GM21360 (cell line): ENCODE measurements around the gene KIRREL3.
"Not testable (repeated sequence)": the region's sequence is repeated elsewhere in the genome, so short reads cannot be mapped to it uniquely, and the experiment has no call there.

ENCODE experiments used
- ATAC-seq: cut with Tn5 transposase; IDR thresholded peaks from one replicate; pipeline ENCODE4 v1.9.1; 2021; ENCODE audit warnings: mild to moderate bottlenecking, moderate library complexity; ENCODE audit not compliant: unreplicated experiment

Gene KIRREL3

DNA sequence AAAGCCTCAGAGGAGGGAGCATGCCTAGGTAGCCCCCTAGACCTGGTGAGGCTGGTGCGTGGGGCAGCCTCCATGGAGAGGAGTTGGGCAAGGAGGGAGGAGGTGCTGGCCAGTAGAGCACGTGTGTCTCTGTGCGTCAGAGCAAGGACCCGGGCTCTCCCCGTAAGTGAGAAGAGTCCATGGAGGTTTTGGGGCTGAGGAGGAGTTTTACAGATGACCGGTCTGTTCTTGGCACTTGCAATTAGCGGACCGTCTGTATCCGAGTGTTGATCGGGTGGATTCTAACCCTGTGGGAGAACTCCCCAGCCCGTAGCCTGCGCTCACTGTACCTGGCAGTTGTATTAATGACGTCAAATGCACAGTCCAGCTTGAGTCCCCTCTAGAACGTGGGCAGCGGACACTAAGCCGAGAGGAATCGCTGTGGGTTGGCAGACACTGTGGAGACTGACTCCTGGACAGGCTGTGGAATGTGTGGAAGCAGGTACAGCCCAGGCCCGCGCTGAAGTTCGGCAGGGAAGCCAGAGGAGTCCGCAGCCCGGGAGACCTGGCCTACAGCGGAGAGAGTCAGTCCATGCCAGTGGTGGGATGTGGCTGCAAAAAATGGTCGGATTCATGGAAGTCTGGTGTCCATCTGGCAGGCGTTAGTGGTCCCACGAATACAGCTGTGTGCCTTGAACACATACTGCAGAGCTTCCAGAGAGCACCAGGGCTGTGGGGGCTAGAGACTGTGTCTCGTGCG is 625.8 kb downstream of the KIRREL3 start:
- ATAC-seq = not testable (repeated sequence)

DNA sequence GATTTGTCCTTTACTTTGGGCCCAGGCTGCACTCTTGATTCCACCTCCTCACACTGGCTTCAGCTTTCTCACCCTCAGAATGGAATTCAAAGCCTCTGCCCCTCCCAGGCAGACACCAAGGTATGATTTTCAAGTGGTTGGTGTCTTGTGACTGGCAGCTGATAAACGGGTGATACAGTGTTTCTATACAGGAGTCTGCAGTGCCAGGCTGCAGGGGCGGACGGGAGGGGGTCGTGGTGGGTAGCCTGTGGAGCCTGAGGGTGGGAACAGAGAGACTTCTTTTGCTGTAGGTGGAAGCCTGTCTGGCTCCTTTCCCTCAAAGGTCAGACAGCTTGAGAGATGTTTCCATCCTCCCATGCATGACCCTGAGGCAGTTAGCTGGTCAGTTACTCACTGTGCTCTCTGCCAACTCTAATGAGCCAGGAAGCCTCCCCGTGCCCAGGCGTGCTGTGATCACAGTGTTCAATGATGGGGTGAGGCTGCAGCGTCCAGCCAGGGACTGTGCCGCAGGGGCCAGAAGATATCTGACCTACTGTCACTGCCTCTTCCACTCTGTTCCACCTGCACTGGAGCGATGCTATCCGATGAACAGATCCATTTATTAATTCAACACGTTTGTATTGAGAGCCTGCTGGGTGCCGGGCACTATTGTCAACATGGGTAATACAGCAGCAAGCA is 627.0 kb downstream of the KIRREL3 start:
- not testable (repeated sequence) for ATAC-seq
